ENCODE data around the gene ADORA2B.

DNA sequence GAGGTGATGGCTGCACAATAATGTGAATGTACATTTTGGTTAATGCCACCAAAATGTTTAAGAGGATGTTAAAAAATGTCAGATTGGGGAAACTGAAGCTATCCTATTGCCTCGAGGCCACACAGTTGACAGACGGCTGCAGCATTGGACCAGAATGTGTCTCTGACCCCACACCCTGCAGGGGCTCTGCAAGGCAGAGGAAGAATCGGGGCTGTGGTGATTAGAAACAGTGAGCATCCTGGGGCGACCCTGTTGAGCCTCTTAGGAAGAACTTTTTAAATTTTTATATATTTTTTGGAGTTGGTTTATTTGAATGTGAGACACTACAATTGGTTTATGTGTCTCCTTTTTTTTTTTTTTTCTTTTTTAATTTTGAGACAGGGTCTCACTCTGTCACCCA lies 15.0 kb upstream of the ADORA2B start:
- no peak for TF ChIP-seq CTCF (IDR thresholded peaks at IDR 0.05)
- TF ChIP-seq POLR2A (IDR thresholded peaks at IDR 0.05) = no peak
- TF ChIP-seq EP300 (IDR thresholded peaks at IDR 0.05) = no peak

Measured in tibial nerve (tissue), 4 donors.